SU-DHL-6 (cell line): Measurements from ENCODE around the gene KIF12.

ENCODE experiments used
- CTCF ChIP-seq: fragments of 200-600 bp; sonication (generic); IDR thresholded peaks from one replicate; pipeline ENCODE4 v1.5.1; 2017; ENCODE audit warnings: antibody characterized with exemption, mild to moderate bottlenecking, low read length, moderate library complexity; ENCODE audit not compliant: insufficient read depth, poor library complexity, severe bottlenecking
- EZH2phosphoT487 ChIP-seq: fragments of 200-600 bp; sonication (generic), shearing (Covaris generic); conservative IDR thresholded peaks from 2 replicates; pipeline ENCODE4 v1.6.1; 2018; ENCODE audit warnings: mild to moderate bottlenecking, antibody characterized with exemption, low read length, moderate library complexity, mixed read lengths

GRCh38 chr9:114057161-114057885, 41.8 kb downstream of the KIF12 start:
- TF ChIP-seq CTCF (no peak), EZH2phosphoT487 (no peak)
